Kidney (tissue), 14 donors: ENCODE measurements around the gene HRCT1. TPM values are rescaled to one million over a fixed set of nuclear protein-coding genes. Genes with fewer than 3 reads are reported as not detected.

ENCODE experiments used
- DNase-seq, 5 donors: peaks; one replicate each; pipeline ENCODE4 v3.0.0-alpha.2; 2013 to 2020
- FAIRE-seq: peaks from 2 replicates; lab custom pipeline; 2012; peaks lifted over from hg19 to GRCh38; lab: Jason Lieb, UNC
- H3K27ac ChIP-seq, 2 donors: one replicate each; pipeline ENCODE4 v1.7.0; 2013; ENCODE audit warnings: low read depth in 2 of 2, low read length in 2 of 2, inconsistent platforms in 1 of 2
- H3K27me3 ChIP-seq: one replicate; pipeline ENCODE4 v1.7.1; 2013; ENCODE audit warnings: low read length, inconsistent platforms; ENCODE audit not compliant: control insufficient read depth, insufficient read depth
- H3K36me3 ChIP-seq, 3 donors: one replicate each; pipeline versions ENCODE4 v1.7.0 to v1.7.1; 2013; ENCODE audit warnings: low read length in 3 of 3, control low read depth in 1 of 3, inconsistent platforms in 1 of 3; ENCODE audit not compliant: insufficient read depth in 3 of 3, control insufficient read depth in 2 of 3
- H3K4me1 ChIP-seq, 3 donors: one replicate each; pipeline versions ENCODE4 v1.7.0 to v1.7.1; 2013; ENCODE audit warnings: low read length in 3 of 3, inconsistent platforms in 1 of 3, low read depth in 1 of 3; ENCODE audit not compliant: control insufficient read depth in 2 of 3, insufficient read depth in 2 of 3
- H3K4me3 ChIP-seq, 3 donors: one replicate each; pipeline versions ENCODE4 v1.7.0 to v1.8.1; 2013; ENCODE audit warnings: low read length in 3 of 3, control low read depth in 1 of 3, inconsistent platforms in 1 of 3
- H3K9ac ChIP-seq, 3 donors: one replicate each; pipeline versions ENCODE4 v1.7.0 to v1.7.1; 2013; ENCODE audit warnings: low read length in 3 of 3, control low read depth in 1 of 3, inconsistent platforms in 1 of 3
- H3K9me3 ChIP-seq, 3 donors: one replicate each; pipeline versions ENCODE4 v1.7.0 to v1.7.1; 2013; ENCODE audit warnings: low read length in 3 of 3, control low read depth in 1 of 3, inconsistent platforms in 1 of 3; ENCODE audit not compliant: control insufficient read depth in 2 of 3, insufficient read depth in 1 of 3
- intact Hi-C: fragments of 100-400 bp; cut with DNase I; formaldehyde crosslinking; loops from one replicate; pipeline ENCODE4 v1.11.1; 2022
- polyA plus RNA-seq: library from polyadenylated mRNA; stranded (reverse); fragments of 350-450 nt; fragmentation: Illumina TruSeq; extraction: RNeasy Lipid Tissue Mini Kit (QIAGEN cat#74804); gene quantifications from one replicate; pipeline ENCODE4 v1.2.3, GENCODE V29; 2014; ENCODE audit warnings: low read depth, low replicate concordance; ENCODE audit not compliant: insufficient read depth
- total RNA-seq: library from RNA; stranded (reverse); fragmentation: NEBNext Ultra II Directional; extraction: Animal tissue kit (Norgen Biotek cat#: 25700); gene quantifications from one replicate; pipeline ENCODE4 v1.2.1, GENCODE V29; 2021
- TF ChIP-seq, protein P1 (sequence below): IDR thresholded peaks from 3 replicates; pipeline ENCODE4 v1.5.1; 2012; ENCODE audit warnings: mild to moderate bottlenecking, moderate library complexity, borderline replicate concordance; ENCODE audit not compliant: insufficient read depth; ENCODE audit errors: extremely low read depth
- donor health status: control.
- donor health status: control.
- donor health status: control.
- donor health status: control.
- donor health status: control.
- donor health status: DM: yes; HTN: yes; CAD: no.
- donor health status: Normal renal cell carcinoma (clear cell type).

The HRCT1 gene
- total and polyA plus RNA-seq, 2 donors from 2014 or later = 13.3 to 51.2 TPM

DNA sequence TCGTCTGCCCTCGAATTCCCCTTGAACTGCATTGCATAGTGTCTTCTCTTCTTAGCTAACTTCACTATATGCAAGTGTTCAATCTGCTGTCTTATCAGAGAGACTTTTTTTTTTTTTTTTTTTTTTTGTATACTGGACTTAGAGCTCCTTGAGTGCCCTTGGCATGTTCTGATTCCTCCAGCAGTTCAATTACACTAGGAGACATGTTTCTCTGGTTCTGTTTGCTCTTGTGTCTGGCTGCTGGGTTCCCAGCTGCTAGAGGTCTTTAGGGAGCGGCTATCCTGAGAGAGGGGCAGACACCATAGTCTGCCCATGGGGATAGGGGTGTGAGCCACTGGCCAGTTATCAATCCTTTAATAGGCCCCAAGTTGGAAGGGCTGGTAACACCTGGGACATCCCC is 38.8 kb downstream of the HRCT1 start:
- Histone ChIP-seq H3K27ac (no peak overlapping the region), H3K36me3 (no peaks in the 10 kb centered on the region)

DNA sequence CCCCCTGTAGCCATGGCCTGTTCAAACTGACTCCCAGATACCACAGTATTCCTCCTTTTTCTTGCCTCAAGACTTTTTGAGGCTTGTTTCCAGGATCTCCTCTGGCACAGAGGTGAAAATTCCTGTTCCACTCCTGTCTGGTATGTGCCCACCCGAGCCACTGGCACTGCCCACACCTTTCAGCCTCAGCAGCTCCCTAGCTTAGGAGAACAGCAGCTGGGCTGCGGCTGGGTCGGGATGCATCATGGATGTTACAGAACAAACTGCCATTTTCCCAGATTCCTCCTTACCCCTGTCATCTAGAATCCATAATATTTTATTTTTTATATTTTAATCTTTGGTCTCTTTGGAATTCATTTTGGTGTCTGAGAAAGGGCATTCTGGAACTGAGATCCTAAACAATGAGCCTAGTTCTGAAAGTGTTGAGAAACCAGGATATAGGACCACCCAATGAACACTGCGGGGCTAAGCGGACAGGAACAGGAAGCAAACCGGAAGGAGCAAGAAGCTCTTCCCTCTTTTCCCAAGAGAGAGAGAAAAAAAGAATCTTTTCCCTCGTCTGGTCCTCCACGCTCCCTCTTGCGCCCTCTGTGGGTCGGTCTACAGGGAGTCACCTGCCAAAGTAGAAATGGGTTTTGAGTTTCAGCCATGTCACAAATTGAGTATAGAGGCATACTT is 39.5 kb downstream of the HRCT1 start:
- Histone ChIP-seq H3K27ac (no peak overlapping the region), H3K27me3 (no peaks in the 10 kb centered on the region), H3K9ac (no peak overlapping the region), H3K4me3 (peak overlapping the region in 2 of 3 donors; percentile 1 to 42), H3K36me3 (no peaks in the 10 kb centered on the region), H3K9me3 (no peaks in the 10 kb centered on the region), H3K4me1 (peaks cover 0 to 5% (median 4%) of the 10 kb centered on the region in 3 donors)
- TF ChIP-seq, protein P1, sequence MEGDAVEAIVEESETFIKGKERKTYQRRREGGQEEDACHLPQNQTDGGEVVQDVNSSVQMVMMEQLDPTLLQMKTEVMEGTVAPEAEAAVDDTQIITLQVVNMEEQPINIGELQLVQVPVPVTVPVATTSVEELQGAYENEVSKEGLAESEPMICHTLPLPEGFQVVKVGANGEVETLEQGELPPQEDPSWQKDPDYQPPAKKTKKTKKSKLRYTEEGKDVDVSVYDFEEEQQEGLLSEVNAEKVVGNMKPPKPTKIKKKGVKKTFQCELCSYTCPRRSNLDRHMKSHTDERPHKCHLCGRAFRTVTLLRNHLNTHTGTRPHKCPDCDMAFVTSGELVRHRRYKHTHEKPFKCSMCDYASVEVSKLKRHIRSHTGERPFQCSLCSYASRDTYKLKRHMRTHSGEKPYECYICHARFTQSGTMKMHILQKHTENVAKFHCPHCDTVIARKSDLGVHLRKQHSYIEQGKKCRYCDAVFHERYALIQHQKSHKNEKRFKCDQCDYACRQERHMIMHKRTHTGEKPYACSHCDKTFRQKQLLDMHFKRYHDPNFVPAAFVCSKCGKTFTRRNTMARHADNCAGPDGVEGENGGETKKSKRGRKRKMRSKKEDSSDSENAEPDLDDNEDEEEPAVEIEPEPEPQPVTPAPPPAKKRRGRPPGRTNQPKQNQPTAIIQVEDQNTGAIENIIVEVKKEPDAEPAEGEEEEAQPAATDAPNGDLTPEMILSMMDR = peak; percentile 80
- intact Hi-C loops = no loop called here
- DNase-seq (peak; percentile 78 to 93 (median 89)), FAIRE-seq (peak; percentile 29)

More for the DNA sequence above, 38.8 kb downstream of the HRCT1 start:
- intact Hi-C loops = no loop called here
- FAIRE-seq = no peak
- H3K4me3 ChIP-seq = no peak overlapping the region
- no peaks in the 10 kb centered on the region for H3K27me3 ChIP-seq
- TF ChIP-seq, protein P1 = no peak
- no peaks in the 10 kb centered on the region for H3K9me3 ChIP-seq
- no peak overlapping the region for H3K9ac ChIP-seq
- H3K4me1 ChIP-seq = peaks cover 0 to 6% (median 4%) of the 10 kb centered on the region in 3 donors
- DNase-seq = no peak

DNA sequence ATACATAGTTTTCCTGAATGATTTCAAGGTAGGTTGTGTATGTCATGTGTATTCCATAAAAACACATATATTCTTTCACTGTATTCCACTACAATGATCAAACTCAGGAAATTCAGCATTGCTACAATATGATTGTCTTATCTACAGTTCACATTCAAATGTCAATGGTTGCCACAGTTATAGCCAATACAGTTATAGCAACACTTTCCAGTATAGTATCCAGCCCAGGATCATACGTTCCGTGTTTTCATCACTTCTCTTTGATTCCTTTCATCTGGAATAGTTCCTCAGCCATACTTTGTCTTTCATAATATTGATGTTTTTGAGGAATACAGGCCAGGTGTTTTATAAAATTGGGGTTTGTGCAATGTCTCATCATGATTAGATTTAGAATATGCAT is 42.4 kb downstream of the HRCT1 start:
- no peak overlapping the region for H3K9ac ChIP-seq
- no peaks in the 10 kb centered on the region for H3K36me3 ChIP-seq
- TF ChIP-seq, protein P1 = no peak
- no peaks in the 10 kb centered on the region for H3K9me3 ChIP-seq
- intact Hi-C loops = no loop called here
- no peak overlapping the region for H3K4me3 ChIP-seq
- H3K27me3 ChIP-seq = peaks cover 2% of the 10 kb centered on the region
- DNase-seq (no peak), FAIRE-seq (no peak)
- H3K4me1 ChIP-seq = peaks cover 0 to 4% (median 3%) of the 10 kb centered on the region in 3 donors
- H3K27ac ChIP-seq = no peak overlapping the region

DNA sequence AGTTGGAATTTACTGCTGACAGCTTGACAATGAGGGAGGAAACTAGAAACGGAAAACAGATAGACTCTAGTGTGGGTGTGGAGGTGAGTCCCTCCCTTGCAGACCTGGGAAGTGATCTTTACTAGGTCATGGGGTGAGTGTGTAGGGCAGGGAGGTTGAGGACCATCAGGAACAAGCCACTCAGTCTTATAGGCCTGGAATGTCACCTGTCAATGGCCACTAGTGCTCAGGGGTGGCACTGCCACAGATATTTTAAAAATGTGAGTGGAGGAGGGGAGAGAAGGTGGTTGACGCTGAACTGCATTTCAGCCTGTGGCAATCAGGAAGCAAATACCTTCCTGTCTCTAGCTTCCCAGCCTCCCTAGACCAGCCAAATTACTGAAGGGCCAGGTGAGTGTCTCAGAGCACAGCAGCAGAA is 42.9 kb downstream of the HRCT1 start:
- Histone ChIP-seq H3K9ac (no peak overlapping the region), H3K36me3 (no peaks in the 10 kb centered on the region), H3K9me3 (no peaks in the 10 kb centered on the region), H3K27me3 (peaks cover 2% of the 10 kb centered on the region), H3K4me3 (no peak overlapping the region), H3K4me1 (peaks cover 0 to 4% (median 3%) of the 10 kb centered on the region in 3 donors), H3K27ac (no peak overlapping the region)
- intact Hi-C loops = no loop called here
- DNase-seq = peak in 2 of 5 donors; percentile 36 to 49
- no peak for FAIRE-seq
- TF ChIP-seq, protein P1 = no peak
